MG63 (cell line): Measurements from ENCODE around the gene TUBB6. TPM values are rescaled to one million over a fixed set of nuclear protein-coding genes. Genes with fewer than 3 reads are reported as not detected.

Experiments used
- DNase-seq: peaks from one replicate; pipeline ENCODE4 v3.0.0-alpha.2; 2020
- H3K27me3 ChIP-seq: fragments of 250-450 bp; sonication (Bioruptor Pico); 2 replicates; pipeline ENCODE4 v1.5.1; 2020; ENCODE audit warnings: mild to moderate bottlenecking, moderate library complexity
- H3K36me3 ChIP-seq: fragments of 250-450 bp; sonication (Bioruptor Pico); 2 replicates; pipeline ENCODE4 v1.5.1; 2020; ENCODE audit warnings: mild to moderate bottlenecking, moderate library complexity
- H3K4me3 ChIP-seq: fragments of 250-450 bp; sonication (Bioruptor Pico); 2 replicates; pipeline ENCODE4 v1.5.1; 2020; ENCODE audit warnings: mild to moderate bottlenecking, moderate library complexity
- H3K9me3 ChIP-seq: fragments of 250-450 bp; sonication (Bioruptor Pico); 2 replicates; pipeline ENCODE4 v1.5.1; 2020; ENCODE audit warnings: mild to moderate bottlenecking, moderate library complexity
- total RNA-seq: library from RNA; depleted of rRNA; stranded (reverse); fragments of >200 nt; shearing (Covaris generic); gene quantifications from 2 replicates; pipeline ENCODE4 v1.2.3, GENCODE V29; 2014; ENCODE audit warnings: low replicate concordance

TUBB6 gene
- total RNA-seq, 1 experiment from 2014 or later, result 503 TPM

DNA sequence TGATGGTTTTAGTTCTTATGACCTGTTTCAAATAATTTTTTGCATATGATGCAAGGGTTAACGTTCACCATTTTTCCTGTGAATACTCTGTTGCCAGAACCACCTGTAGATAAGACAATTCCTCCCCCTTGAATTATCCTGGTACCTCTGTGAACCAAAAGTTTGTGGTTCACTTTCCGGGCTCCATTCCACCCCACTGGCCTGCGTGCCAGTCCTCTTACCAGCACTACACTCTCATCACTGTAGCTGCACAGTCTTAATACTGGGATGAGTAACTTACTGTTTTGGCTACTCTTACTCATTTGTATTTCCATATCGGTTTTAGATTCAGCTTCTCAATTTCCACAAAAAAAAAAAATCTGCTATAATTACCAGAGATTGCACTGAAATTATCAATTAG is 34.6 kb downstream of the TUBB6 start:
- no peak overlapping the region for H3K4me3 ChIP-seq
- no peak for DNase-seq
- no peaks in the 10 kb centered on the region for H3K9me3 ChIP-seq
- peaks cover 44% of the 10 kb centered on the region for H3K36me3 ChIP-seq
- H3K27me3 ChIP-seq, result no peaks in the 10 kb centered on the region

DNA sequence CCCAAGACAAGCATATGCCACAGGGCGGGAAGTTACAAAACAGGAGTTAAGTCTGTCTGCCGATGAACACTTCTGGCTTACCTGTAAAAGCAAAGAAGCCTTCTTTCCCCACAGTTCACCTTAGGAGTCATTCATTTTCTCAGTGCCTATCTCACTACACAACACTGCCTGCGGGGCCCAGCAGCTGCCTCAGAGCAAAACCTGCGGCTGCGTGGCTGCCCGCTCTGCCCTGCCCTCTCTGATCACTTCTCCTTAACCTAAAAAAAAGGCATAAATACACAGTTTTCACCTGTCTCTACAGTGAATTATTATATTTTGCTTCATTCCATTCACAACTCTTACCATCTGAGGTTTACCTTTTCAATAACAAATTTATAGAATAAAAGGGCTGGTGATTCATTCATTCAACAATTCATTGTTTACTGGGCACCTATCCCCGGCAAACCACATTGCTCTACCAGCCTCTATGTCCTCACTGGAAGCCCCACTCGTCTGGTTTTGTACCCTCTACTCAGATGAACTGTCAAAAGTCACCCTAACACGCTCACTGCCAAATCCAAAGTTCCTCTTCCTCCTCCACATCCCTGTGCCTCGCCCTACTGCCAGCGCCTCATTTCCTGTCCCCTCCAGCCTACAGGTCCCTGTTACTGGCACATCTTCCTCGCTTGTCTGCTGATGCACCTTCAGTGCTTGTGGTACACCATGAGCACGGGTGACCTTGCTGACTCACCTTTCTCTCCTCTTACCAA is 37.6 kb downstream of the TUBB6 start:
- no peaks in the 10 kb centered on the region for H3K9me3 ChIP-seq
- H3K36me3 ChIP-seq, result peaks cover 51% of the 10 kb centered on the region
- no peak overlapping the region for H3K4me3 ChIP-seq
- no peak for DNase-seq
- no peaks in the 10 kb centered on the region for H3K27me3 ChIP-seq

DNA sequence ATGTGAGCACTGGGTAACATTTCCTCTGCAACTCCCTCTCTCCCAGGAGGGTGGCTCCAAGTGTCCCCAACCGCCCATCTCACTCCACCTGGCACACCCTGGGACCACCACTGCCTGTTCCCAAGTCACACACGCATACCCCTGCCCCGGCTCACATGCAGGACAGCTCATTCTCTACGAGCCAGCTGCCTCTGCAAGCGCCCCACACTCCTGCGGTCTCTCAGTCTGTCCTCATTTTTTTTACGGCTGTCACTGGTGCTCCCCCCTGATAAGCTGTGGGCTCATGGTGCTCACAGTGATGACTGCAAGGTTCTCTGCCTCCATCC is 38.2 kb downstream of the TUBB6 start:
- no peaks in the 10 kb centered on the region for H3K27me3 ChIP-seq
- no peak overlapping the region for H3K4me3 ChIP-seq
- DNase-seq, result no peak
- peaks cover 55% of the 10 kb centered on the region for H3K36me3 ChIP-seq
- no peaks in the 10 kb centered on the region for H3K9me3 ChIP-seq

DNA sequence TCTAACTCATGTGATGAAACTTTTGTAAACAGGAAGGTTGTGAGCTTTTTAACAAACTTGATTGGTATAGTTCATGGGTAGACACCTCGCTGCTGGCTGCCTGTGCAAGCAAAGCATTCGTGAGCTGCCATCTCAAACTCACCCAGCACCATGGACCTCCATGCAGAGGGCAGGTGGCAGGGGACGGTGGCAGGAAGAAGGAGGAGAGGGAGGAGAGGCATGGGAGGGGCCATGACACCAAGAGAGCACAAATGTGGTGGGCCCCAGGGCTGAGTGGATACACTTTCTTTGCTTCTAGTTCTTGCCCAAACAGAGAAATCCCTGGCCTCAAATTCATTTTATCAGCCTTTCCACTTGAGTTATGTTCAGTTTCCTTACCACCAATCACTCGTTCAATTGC is 39.9 kb downstream of the TUBB6 start:
- peaks cover 51% of the 10 kb centered on the region for H3K36me3 ChIP-seq
- no peak overlapping the region for H3K4me3 ChIP-seq
- H3K9me3 ChIP-seq, result no peaks in the 10 kb centered on the region
- no peak for DNase-seq
- no peaks in the 10 kb centered on the region for H3K27me3 ChIP-seq

DNA sequence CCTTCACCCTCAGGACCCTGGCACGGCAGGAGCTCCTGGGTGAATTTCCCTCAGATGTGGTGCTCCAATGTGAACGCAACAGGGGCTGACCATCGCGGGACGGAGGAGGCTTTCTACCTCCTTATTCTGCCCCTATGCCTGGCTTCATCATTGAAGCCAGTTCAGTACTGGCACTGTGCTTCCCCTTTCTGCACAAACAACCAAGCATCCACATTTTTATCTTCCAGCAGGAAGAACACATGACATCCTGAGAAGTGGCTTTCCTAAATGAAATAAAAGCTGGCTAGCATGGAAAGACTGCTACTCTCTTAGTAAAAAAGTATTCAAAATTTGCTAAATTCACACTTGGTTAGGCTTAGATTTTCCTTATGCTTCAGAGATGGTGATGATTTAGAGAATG is 44.1 kb downstream of the TUBB6 start:
- Histone ChIP-seq H3K9me3 (no peaks in the 10 kb centered on the region), H3K27me3 (no peaks in the 10 kb centered on the region), H3K36me3 (peaks cover 43% of the 10 kb centered on the region), H3K4me3 (no peak overlapping the region)
- DNase-seq, result no peak

DNA sequence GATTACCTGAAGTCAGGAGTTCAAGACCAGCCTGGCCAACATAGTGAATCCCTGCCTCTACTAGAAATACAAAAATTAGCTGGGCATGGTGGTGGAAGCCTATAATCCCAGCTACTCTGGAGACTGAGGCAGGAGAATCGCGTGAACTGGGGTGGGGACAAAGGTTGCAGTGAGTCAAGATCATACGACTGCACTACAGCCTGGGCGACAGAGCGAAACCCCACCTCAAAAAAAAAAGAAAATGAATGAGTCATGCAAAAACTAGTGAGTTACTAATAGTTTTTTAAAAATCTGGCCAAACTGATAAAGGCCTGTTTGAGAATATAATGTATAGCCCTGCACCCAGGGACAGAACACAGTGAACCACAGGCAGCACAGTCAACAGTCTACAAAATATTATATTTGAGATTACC is 51.5 kb downstream of the TUBB6 start:
- Histone ChIP-seq H3K4me3 (no peak overlapping the region), H3K9me3 (no peaks in the 10 kb centered on the region), H3K27me3 (no peaks in the 10 kb centered on the region), H3K36me3 (peaks cover 62% of the 10 kb centered on the region)
- DNase-seq, result no peak

DNA sequence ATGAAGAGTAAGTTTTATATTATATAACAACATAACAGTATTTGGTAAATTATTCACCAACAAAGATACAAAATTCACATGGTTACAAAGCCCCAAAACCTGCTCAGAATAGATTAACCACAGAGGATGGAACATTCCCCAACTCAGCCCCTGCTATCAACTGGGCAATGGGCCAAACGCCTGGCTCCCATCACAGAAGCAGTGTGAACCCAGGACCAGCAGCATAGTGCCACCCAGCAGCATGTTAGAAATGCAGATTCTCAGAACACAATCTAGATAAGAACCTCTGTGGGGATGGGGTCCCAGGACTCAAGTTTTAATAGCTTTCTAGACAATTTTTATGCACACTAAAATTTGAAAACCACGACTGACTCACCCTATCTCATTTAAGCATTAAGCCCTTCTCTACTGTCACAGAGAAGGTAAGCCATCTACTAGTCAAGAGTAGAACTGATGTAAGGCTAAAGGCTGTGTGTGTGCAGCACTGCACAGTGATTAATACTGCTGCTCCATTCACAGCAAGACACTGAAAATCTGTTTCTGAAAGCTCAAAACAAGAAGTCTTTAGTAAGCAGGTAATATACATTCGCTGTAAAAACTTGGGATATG is 53.8 kb downstream of the TUBB6 start:
- no peak for DNase-seq
- Histone ChIP-seq H3K4me3 (no peak overlapping the region), H3K36me3 (peaks cover 68% of the 10 kb centered on the region), H3K9me3 (no peaks in the 10 kb centered on the region), H3K27me3 (no peaks in the 10 kb centered on the region)

DNA sequence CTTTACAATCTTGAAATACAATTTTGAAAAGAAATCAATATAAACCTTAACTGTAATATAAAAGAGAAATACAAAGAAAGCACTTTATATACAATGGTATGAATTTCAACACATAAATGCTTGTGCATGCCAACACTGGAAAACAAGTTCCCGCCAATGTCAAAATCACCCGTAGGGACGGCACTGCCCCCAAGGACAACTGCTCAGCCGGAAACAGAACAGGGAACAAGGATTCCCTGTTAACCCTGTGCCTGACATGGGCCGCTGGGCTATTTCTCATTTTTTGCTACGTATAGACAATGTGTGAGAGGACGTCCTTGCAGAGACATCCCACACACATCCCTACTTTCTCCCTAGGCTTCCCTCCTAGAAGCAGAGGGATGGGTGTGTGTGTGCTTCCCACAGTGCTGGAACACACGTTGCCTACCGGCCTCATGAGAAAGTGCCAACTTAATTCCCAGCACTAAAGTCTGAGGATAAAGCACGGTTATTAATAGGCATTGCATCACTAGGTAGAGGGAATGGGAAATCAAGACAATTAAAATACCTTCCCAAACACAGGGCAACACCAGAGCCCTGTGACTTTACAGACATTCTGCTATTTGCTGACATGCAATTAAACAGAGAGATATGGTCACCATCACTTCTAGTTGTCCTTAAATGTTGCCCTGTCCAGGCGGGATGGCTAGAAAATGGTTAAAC is 54.6 kb downstream of the TUBB6 start:
- H3K4me3 ChIP-seq, result no peak overlapping the region
- peaks cover 69% of the 10 kb centered on the region for H3K36me3 ChIP-seq
- no peak for DNase-seq
- no peaks in the 10 kb centered on the region for H3K27me3 ChIP-seq
- H3K9me3 ChIP-seq, result no peaks in the 10 kb centered on the region

DNA sequence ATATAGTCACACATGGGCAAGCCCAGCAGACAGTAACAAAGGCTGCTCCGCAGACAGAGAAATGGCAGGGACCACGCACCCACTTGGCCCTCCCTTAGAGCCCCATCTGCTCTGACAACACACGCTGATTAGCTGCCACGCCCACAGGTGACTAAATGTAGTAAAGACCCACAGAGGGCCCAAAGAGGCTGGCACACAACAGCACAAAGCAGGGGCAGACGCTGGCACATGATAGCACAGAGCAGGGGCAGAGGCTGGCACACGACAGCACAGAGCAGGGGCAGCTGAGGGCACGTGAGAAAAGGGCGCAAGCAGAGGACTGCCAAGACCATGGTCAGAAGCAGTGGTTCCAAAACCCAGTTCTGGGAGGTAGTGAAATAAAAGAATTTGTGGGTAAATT is 58.3 kb downstream of the TUBB6 start:
- DNase-seq, result no peak
- peaks cover 50% of the 10 kb centered on the region for H3K36me3 ChIP-seq
- H3K9me3 ChIP-seq, result no peaks in the 10 kb centered on the region

DNA sequence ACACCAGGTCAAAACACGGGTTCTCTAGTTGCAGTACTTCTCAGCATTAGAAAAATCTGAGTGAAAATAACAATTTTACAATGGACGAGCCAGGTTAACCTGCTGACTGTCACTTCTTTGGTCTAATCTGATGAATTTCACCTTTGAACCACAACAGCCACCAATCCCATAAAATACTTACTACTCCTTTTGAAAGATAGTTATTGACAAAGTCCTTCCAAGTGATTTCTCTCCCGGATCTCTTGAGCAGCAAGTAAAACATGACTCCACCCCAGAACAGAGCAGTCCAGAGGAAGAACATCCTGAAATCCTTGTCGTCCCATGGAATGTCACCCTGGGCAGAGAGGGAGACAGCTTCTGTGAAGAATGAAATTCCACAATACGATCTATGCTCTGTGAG is 58.7 kb downstream of the TUBB6 start:
- Histone ChIP-seq H3K36me3 (peaks cover 49% of the 10 kb centered on the region), H3K27me3 (no peaks in the 10 kb centered on the region), H3K4me3 (no peak overlapping the region), H3K9me3 (no peaks in the 10 kb centered on the region)
- DNase-seq, result no peak

More for the DNA sequence above, 58.3 kb downstream of the TUBB6 start:
- Histone ChIP-seq H3K27me3 (no peaks in the 10 kb centered on the region), H3K4me3 (no peak overlapping the region)

DNA sequence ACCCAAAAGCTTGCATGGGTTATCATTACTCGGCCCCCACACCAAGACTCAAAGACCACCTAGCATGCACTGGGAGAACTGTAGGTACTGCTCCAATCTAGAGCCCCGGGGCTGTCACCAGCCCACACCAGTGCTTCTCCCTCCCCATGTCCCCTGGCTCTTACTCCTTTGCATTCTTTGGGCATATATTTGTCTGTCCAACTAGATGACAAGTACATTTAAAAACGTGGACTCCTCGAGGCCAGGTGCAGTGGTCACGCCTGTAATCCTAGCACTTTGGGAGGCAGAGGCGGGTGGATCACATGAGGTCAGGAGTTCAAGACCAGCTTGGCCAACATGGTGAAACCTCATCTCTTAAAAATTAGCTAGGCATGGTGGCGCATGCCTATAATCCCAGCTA is 61.2 kb downstream of the TUBB6 start:
- no peaks in the 10 kb centered on the region for H3K9me3 ChIP-seq
- no peak for DNase-seq

DNA sequence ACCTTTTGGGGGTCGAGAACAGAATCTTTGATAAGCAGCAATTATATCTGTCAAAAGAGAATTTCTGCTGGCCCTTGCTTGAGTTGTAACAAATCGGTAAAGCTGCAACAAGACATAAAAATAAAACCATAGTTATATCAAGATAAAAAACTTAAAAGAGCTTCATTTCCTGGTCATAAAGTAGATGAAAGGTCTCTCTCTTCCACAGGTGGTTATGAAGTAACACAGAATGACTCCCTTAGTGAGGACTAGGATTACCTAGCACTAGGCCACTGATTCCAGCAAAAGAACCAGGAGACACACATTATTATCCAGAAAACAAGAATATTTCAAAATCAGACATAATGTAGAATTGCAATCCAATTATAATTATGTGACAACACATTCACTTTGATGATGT is 63.5 kb downstream of the TUBB6 start:
- no peaks in the 10 kb centered on the region for H3K9me3 ChIP-seq
- H3K27me3 ChIP-seq, result no peaks in the 10 kb centered on the region
- no peak overlapping the region for H3K4me3 ChIP-seq
- DNase-seq, result no peak
- peaks cover 44% of the 10 kb centered on the region for H3K36me3 ChIP-seq

More for the DNA sequence above, 61.2 kb downstream of the TUBB6 start:
- Histone ChIP-seq H3K4me3 (no peak overlapping the region), H3K27me3 (no peaks in the 10 kb centered on the region), H3K36me3 (peaks cover 49% of the 10 kb centered on the region)

DNA sequence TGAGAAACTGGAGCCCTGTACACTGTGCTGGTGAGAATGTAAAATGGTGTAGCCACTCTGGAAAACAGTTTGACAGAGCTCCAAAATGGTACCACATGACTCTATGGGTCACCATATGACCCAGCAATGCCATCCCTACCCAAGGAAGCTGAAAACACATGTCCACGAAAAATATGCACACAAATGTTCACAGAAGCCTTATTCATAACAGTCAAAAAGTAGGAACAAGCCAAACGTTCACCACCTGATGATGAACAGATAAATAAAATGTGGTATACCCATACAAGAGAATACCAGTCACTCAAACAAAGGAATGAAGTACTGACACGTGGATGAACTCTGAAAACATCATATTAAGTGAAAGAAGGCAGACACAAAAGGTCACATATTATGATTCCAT is 64.4 kb downstream of the TUBB6 start:
- peaks cover 36% of the 10 kb centered on the region for H3K36me3 ChIP-seq
- no peak for DNase-seq
- H3K4me3 ChIP-seq, result no peak overlapping the region
- H3K9me3 ChIP-seq, result no peaks in the 10 kb centered on the region
- no peaks in the 10 kb centered on the region for H3K27me3 ChIP-seq

DNA sequence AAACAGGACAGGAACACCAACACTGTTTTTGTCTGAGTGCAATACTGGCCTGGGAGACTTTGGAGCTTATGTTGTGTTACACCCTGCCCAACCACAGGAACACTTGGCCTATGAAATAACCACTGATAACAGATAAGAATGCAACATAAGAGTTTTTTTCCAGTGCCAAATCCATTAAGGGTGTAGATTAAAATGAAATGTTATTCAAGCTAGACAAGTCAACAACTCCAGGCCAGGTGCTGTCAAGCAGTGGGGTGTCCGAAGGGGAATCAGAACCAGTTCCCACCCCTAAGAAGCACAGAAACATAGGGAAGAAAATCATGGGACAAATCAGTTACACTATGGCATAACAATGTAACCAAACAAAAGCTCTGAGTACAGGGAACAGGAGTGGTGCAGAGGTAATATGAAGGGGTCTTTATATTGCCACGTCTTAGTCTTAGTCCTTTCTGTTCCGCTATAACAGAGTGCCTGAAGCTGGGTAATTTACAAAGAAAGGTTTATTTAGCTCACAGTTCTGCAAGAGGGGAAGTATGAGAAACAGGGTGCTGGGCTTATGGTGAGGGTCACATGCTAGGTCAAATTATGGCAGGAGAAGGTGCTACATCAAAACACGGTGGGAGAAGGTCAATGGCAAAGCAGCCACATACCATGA is 65.2 kb downstream of the TUBB6 start:
- H3K9me3 ChIP-seq, result no peaks in the 10 kb centered on the region
- H3K27me3 ChIP-seq, result no peaks in the 10 kb centered on the region
- H3K4me3 ChIP-seq, result no peak overlapping the region
- H3K36me3 ChIP-seq, result peaks cover 31% of the 10 kb centered on the region
- DNase-seq, result no peak

DNA sequence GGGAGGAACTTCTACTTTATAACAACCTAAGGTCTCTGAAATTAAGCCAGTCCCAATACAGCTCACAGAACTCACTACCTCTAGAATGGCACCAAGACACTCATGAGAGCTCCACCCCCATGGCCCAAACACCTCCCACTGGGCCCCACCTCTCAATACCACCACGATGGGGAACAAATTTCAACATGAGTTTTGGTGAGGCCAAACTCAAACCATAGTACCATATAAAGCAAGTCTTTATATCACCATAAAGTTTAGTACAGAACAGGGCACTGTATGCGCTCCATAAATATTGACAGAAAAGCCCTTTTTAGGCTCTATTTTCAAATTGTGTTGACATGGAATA is 65.7 kb downstream of the TUBB6 start:
- Histone ChIP-seq H3K27me3 (no peaks in the 10 kb centered on the region), H3K9me3 (no peaks in the 10 kb centered on the region), H3K36me3 (peaks cover 28% of the 10 kb centered on the region), H3K4me3 (no peak overlapping the region)
- DNase-seq, result no peak

DNA sequence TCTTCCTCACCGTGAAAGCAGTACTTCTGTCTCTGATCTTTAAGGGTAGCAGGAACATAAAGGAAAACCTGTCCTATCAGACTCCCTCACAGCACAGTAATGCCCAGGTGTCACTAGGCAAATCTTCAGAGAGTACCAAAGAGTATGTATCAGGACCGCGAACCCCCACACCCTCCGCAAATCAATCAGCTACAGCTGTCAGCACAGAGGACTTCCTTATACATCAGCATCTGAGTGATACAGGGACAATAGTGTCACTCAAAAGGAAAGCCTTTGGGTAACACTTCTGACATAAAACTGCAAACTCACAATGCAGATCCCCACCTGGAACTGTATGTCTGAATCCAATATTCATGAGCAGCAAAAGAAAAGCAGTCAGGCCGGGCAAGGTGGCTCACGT is 66.4 kb downstream of the TUBB6 start:
- H3K4me3 ChIP-seq, result no peak overlapping the region
- no peak for DNase-seq
- peaks cover 27% of the 10 kb centered on the region for H3K36me3 ChIP-seq

More for the DNA sequence above, 66.4 kb downstream of the TUBB6 start:
- no peaks in the 10 kb centered on the region for H3K9me3 ChIP-seq
- no peaks in the 10 kb centered on the region for H3K27me3 ChIP-seq
